NOMO-1 treated with DMSO at 0.1 percent for 48 hours (cell line): ENCODE measurements around the gene GJA1.

Experiments used
- DNase-seq: peaks from one replicate; lab custom pipeline; 2025; ENCODE audit not compliant: unreplicated experiment; lab: John Stamatoyannopoulos, UW

The GJA1 gene

GRCh38 chr6:121482004-121482693 is 46.7 kb downstream of the GJA1 start:
- no peak for DNase-seq

DNA sequence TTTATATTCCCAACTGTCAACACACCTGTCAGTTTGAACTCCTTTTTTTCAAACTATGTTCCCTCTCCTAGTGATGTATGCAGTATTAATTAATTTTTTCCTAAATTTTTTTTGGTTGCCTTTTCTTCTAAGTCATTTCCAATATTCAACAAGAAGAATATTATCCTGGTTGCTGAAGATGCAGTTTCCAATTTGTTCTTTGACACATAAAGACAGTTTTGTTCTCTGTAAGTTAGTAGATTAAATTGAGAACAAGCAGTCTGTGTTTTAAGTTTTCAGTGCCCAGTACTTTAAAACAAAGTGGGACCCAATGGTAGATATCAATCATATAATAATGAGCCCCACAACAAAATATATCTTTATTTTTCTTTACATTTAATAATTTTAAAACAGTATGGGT is 47.3 kb downstream of the GJA1 start:
- DNase-seq = no peak

GRCh38 chr6:121485359-121485811 is 49.9 kb downstream of the GJA1 start:
- DNase-seq = no peak

DNA sequence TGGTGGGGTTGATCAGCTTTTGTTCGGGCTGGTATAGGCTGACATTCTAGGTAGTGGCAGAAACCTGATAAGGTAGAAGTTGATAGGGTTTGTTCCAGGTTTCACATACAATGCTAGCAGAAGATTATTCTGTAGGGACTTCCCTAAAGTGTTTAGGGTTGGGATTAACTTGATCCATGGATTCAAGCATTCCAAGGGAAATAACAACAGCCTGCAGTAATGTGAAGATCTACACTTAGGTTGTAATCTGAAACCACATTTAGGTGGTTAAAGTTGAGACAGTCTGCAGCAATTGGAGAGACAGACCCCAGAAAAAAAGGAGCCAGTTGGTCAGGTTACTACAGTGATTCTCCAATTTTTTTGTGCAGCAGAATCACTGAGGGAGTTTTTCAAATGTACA is 56.1 kb downstream of the GJA1 start:
- DNase-seq = no peak

DNA sequence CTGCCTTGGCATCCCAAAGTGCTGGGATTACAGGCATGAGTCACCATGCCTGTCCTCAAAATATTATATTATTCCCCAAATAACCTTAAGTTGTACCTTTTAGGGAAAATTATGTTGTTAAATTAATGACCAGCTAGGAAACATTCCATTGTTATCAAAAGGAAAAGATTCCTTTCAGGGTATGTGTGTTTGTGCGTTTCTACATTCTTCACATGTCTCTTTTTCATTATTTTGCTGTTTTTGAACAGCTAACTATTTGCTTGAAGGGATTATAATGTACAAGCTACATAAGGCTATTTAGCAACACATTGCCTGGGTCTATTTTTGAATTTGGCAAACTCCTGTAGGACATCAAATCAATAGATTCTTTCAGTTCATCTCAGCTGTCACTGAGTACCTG is 57.1 kb downstream of the GJA1 start:
- no peak for DNase-seq

- DNase-seq = no peak
These were observed 62.5 kb downstream of the GJA1 start for GRCh38 chr6:121497970-121498375.

- no peak for DNase-seq
These were observed 63.2 kb downstream of the GJA1 start for GRCh38 chr6:121498481-121499276.
